COLO668 (cell line): Measurements from ENCODE around the gene CLMP.
"Not testable (repeated sequence)": the region's sequence is repeated elsewhere in the genome, so short reads cannot be mapped to it uniquely, and the experiment has no call there.

Source experiments
- DNase-seq: peaks from one replicate; lab custom pipeline; 2025; ENCODE audit not compliant: unreplicated experiment; lab: John Stamatoyannopoulos, UW

The CLMP gene

DNA sequence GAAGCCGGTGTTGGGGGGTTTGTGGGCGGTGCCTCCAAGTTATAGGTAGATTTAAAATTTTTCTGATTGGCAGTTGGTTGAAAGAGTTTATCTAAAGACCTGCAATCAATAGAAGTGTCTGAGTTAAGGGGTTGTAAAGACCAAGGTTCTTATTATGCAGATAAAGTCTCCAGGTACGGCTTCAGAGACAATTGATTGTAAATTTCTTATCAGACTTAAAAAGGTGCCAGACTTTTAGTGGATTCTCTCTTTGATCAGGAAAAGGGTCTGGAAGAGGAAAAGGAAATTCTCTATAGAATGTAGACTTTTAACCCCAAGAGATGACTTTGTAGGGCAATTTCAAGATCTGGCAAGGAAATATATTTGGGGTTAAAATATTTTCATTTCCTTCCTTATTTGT lies 25.2 kb downstream of the CLMP start:
- no peak for DNase-seq

DNA sequence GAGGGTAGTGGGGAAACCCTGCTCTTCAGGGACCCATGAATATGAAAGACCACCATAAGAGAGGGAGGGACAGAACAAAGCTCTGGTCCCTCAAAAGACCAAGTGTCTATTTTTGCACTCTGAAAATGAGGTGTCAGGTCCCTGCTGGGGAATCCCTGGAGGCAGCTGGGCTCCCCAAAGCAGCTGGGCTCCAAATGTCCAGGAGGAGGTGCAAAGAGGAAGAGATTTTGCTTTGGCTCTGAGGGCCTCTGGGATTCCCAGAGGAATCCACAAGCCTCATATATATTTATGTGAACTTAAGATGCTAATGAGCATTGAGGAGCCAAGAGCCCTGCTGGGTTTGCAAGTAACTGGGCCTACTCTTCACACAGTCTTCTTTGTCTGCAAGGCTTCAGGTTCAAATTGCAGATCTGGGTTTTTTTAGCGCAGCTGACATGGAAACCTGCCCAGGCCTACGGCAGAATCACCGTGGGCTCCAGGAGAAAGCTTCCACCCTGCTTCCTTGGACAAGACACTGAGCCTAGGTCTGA lies 26.0 kb downstream of the CLMP start:
- no peak for DNase-seq

DNA sequence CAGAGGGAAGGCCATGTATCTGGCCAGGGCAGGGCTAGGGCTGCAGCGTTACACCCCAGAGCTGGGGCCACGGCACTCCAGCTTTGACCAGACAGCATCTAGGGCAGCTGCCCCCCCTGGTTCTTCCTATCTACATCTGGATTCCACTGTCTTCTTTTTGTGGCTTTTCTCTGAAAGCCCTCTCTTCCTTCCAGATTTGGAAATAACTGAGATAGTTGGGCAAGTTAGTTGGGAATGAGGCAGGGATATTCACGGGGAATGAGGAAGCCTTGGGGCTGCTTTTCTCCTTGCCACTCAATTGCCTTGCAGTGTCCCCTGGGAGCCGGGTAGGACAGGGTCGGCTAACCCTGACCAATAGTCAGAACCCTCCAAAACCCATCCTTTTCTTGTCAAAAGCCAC lies 26.8 kb downstream of the CLMP start:
- no peak for DNase-seq

DNA sequence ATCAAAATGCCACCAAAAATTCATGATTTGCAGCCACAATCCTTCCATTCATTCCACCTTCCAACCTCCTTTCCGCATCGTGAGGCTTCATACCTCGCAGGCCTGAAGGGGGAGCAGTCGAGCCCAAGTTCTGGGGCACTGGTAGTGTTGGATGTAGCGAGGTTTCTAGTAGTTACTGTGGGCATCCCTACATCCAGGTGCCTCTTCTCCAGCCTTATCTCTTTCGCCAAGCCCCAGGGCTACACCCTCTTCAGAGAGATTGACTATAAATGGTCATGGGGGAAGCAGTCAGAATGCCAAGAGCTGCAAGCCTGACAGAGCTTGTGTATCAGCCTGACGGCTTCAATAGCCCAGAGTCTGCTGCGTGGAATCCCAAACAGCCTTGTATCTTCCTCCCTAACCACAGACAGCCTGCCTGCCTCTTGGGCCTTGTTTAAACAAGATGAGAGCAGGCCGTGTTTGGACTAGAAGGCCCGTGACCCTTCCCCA lies 28.9 kb downstream of the CLMP start:
- DNase-seq = peak; percentile 2

DNA sequence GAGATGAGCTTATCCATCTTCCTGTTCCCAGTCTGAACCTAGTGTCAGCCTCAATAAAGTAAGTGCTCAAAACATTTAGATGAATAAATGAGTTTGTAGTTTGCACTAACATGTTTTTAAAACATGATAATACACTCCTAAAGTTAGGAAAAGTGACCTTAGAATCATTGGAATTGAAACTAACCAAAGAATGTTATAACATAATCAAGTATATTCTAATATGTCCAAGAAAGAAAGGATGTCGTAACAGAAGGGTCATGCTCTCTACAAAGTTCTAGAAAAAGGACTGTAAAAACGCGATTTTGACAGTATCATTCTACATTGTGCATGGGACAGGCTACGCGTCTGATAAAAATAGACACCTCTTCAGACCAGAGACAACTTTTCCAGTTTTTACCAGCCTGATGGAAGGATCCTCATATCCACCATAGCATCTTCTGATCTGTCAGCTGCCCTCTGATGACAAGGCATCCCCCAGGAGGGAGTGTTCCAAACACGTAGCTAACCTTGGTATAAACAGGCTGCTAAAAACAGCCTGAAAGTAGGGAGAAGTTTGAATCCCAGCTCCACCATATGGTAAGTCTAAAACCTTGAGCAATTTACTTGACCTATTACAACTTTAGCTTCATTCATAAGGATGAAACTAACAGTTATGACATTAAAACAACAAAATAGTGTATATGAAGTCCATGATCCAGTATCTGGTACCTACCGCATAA lies 30.2 kb downstream of the CLMP start:
- no peak for DNase-seq

DNA sequence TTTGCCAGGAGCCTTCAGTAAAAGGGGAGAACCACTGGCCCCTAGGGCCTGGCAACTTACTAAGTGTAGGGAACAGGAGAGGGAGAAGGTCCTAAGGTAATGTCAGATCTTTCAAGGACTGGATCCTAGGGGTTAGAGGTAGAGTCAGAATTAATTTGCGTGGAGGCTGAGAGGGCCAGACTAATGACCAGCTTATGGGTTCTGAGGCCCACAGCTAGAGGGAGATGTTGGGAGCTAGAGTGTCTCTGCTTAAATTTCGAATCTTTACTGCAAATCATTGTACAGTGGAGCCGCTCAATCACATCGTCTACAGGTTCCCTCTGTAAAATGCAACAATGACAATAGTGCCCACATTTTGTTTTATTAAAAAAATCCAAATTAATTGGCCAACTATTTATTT lies 31.4 kb downstream of the CLMP start:
- no peak for DNase-seq

DNA sequence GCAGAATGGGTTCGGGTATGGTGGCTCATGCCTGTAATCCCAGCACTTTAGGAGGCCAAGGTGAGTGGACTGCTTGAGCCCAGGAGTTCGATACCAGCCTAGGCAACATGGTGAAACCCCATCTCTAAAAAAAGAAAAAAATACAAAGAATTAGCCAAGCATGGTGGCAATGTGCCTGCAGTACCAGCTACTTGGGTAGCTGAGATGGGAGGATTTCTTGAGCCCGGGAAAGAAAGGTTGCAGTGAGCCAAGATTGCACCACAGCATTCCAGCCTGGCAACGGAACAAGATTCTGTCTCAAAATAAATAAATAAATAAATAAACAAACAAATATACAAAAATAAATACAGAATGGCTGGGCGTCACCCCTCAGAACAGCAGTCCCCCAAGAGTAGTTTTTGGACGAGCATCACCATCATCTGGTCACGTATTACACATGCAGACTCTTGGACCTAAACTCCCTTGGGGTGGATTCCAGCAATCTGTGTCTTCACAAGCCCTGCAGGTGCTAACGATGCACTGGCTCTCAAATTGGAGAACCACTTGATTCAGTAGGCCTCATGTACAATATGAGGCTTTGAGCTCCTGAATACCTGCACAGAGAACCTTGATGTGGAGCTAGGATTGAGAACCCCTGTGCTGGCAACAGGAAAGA lies 33.5 kb downstream of the CLMP start:
- DNase-seq = no peak

DNA sequence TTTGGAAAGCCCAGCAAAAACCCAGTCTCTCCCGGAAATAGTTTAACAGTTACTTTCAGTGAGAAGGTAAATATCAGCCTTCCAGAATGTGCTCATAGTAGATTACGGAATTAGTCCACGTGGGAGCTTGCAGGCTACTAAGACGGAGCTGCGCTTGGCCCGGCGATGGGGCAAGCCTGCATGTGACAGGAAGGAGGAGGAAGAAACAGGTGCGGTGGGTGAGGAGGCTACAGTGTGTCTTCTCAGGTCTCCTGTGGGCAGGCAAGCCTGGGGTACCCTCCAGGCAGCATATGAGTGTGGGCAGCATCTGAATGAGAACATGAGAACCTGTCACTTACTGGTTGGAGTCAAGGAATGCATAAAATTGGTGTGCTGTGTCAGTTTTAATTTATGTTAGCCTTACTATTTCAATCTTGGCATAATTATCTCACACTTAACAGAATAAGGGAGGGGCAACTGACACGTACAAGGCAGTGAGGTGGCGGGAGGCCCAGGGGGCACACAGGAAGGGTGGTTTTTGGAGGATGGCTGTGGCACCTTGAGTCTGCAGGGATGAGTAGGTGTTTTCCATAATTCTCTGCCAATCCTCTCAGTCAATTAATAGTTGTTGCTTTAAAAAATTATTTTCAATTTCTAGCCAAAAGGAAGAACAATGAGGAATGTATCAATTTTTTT lies 35.7 kb downstream of the CLMP start:
- DNase-seq = no peak

DNA sequence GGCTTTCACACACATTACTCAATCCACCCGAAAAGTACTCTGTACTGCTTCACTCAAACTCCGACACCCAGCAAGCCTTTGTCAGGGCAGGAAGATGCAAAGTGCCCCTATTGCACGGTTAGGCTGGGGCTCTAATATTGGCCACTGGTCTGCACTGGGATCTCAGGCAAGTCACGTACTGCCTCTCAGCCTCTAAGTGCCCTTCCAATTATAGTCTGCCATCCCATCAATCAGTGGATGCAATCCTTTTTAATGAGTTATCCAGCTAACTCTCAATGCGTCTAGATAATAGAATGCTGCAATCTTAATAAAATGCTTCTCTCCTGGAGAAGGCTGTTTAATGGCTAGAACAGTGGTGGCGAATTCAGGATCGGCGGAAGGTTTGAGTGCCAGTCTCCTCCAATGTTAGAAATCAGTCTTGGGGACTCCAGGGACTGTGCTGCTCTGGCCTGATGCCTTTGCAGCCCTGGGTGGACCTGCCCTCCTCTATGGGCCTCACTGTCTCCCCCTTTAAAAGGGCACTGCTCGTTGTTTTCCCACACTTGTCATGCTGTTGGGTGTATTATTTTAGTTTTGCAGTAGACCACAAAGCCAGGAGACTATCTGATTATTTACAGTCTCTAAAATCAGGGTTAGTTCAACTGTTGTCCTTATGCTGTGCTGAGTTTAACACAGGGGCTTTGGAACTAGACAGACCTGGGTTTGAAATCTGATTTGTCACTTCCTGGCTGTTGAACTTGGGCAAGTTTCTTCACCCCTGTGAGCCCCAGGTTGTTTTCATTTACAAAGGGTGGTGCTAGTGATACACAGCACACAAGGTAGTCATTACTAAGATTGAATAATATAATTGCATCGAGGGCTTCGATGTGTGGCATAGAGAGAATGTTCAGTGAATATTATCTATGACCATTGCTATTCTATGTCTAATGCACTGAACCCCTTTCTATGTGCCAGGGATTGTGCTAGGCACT lies 36.7 kb downstream of the CLMP start:
- DNase-seq = no peak

DNA sequence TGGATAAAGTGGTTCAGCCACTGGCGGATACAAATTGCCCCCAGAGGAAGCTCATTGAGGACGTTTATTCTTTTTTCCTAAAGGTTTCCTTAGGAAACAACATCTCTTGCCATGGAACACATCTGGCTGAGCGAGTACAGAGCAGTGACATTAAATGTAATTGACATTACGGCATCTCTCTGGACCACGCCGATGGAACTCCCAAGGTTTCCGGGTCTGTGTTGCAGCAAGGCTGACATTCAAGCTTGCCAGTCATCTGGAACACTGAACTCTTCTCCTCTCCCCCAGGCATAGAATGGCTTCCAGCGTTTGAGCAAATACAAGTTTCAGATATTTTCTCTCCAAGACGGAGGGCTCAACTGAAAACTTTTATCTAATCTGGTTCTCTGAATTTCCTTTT lies 42.1 kb downstream of the CLMP start:
- no peak for DNase-seq

DNA sequence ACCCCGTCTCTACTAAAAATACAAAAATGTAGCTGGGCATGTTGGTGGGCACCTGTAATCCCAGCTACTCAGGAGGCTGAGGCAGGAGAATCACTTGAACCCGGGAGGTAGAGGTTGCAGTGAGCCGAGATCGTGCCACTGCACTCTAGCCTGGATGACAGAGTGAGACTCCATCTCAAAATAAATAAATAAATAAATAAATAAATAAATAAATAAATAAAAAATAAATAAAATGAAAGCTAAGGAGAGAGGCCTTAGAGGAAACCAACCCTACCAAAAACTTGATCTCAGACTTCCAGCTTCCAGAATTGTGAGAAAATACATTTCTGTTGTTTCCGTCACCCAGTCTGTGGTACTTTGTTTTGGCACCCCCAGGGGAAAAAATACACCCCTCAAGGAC lies 42.7 kb downstream of the CLMP start:
- not testable (repeated sequence) for DNase-seq

DNA sequence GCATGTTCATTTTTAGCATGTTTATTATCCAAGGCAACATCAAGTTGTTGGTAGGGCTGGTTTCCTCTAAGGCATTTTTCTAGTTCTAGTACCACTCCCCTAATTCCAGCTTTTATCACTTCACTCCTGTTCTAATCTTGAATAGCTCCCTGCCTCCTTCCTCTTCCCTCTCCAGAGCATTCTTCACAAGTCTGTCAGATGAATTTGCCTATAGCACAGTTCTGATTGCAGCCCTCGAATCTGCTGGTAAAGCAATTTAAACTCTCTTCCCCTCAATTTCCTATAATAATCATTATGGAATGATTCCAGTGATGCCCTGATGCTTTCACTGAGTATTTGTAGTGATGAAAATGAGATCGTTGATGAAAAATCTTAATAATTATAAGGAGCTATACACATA lies 43.3 kb downstream of the CLMP start:
- no peak for DNase-seq

DNA sequence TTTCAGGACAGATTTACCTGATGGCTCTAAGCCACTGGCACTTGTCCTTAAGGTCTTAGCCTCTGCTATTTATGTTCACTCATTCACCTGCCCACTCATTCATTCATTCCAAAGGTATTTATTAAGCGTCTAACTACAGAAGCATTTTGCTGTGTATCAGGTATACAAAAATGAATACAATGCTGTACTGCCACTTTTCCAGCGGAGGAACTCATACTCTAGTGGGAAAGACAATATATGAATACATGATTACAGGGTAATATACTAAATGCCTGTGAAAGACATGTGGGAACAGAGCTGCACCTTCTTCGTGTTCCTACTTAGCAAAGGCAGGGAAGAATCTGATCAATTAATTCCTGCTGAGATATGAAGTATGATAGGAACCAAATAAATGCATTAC lies 43.7 kb downstream of the CLMP start:
- no peak for DNase-seq

DNA sequence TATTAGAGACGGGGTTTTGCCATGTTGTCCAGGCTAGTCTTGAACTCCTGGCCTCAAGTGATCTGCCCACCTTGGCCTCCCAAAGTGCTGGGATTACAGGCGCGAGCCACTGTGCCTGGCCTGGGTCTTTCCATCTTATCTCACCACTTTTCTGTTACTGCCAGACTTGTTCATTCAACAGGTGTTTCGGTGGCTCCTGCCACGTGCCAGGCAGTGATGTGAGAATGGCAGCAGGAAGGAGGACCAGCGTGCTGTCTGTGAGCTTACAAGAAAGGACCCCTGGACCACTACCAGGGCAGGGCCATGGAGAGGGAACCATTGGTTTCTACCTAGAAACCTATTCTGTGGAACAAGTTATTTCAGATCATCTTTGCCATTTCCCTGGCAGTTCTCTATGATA lies 44.2 kb downstream of the CLMP start:
- no peak for DNase-seq

DNA sequence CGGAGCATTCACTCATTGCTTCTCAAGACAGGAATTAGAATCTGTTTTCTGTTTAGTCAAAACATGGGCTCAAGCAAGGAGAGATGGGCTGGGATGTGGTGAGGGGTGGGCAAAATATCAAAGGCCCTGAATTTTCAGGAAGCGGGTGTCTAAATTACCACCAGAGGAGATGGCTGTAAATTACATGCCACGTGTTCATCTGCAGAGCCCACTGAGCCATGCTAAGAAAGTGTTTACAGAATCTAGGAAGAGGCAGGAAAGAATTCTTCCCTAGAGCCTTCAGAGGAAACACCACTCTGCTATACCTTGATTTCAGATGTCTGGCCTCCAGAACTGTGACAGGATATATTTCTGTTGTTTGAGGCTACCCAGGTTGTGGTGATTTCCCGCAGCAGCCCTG lies 46.1 kb downstream of the CLMP start:
- DNase-seq = no peak

DNA sequence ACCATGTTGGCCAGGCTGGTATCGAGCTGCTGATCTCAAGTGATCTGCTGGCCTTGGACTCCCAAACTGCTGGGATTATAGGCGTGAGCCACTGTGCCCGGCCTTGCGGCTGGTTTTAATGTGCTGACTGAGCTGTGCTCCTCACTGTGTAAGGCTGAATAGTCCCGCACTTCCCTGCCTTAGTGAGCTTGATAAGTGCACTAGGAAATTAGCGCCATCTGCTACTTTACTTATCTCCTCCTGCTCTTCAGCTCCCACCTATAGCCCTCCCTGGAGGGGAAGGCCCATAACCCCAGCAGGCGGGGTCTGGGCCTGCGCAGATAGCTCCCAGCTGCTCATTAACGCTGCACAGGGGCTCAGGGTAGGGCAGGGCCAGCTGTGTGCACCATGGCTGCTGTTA lies 49.4 kb downstream of the CLMP start:
- no peak for DNase-seq

DNA sequence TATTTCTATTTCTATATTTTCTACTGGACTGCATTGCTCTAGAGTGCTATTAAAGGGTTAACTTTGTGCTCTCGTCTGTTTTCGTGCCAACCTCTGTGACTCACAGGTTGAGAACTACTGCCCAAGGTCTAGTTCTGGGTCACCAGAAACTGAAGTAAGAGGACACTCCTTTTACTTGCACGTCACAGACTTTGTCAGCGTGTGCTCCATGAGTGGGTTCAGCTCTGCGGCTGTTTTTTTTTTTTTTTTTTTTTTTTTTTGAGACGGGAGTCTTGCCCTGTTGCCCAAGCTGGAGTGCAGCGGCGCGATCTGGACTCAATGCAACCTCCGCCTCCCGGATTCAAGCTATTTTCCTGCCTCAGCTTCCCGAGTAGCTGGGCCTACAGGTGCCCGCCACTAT lies 49.8 kb downstream of the CLMP start:
- DNase-seq = no peak

DNA sequence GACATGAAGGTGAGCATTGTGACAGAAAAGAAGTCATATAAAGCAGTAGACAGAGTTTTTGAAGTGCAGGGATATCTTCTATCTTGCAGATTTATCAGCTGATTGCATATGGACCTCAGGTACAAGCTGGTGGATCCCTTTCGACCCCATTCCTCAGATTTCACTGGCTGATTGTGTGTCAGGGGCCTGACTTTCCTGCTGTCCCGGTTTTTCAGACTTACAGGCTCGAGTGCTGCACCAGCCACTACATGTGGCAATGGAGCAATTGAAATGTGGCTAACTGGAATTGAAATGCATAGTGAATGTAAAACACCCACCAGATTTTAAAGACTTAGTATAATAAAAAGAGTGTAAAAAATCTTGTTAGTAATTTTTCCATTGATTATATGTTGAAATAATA lies 50.3 kb downstream of the CLMP start:
- no peak for DNase-seq

DNA sequence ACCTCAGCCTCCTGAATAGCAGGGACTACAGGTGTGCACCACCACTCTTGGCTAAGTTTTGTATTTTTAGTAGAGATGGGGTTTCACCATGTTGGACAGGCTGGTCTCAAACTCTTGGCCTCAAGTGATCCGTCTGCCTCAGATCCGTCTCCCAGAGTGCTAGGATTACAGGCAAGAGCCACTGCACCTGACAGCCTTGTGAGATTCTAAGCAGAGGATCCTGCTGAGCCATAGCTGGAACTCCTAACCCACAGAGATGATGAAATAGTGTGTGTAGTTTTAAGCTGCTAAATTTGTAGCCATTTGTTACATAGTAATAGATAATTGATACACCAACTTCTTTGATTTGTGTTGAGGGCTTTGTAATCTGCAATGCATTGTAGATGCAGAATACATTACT lies 51.1 kb downstream of the CLMP start:
- no peak for DNase-seq

DNA sequence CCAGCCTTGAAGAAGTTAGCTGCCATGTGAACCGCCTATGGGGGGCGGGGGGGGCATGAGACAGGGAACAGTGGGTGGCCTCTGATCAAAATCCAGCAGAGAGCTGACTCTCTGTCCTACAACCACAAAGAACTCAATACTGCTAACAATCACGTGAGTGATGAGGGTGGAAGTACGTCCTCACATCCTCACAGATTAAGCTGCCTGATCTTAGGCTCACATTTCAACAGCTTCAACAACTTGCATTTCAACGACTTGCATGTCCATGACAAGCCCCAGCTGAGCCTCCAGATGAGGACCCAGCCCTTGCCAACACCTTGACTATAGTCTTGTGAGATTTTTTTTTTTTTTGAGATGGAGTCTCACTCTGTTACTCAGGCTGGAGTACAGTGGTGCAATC lies 51.6 kb downstream of the CLMP start:
- no peak for DNase-seq

DNA sequence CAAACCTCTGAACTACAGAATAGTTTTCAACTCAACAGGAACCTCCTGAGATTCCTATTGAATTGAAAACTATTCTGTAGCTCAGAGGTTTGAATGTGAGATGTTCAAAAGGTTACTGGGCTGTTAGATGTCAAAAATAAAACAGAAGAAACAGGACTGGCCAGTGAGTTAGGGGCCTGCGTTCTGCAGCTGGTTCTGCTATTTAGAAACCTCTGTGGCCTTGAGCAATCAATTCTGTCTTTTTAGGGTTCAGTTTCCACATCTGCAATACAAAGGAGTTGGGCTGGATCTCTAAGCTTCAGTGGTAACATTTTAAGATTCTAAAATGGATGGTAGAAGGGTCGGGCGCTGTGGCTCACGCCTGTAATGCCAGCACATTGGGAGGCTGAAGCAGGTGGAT lies 55.8 kb downstream of the CLMP start:
- no peak for DNase-seq
